Fibroblast of lung (primary cell): ENCODE data around the gene TMC1. TPM values are rescaled to one million over a fixed set of nuclear protein-coding genes. Genes with fewer than 3 reads are reported as not detected.

Source experiments
- DNase-seq, 2 donors: peaks; one replicate each; pipeline versions ENCODE4 v3.0.0 to v3.0.0-alpha.2; 2010; ENCODE audit warnings: low read depth in 2 of 2
- H2AFZ ChIP-seq: 2 replicates; pipeline ENCODE4 v1.5.1; 2012; ENCODE audit warnings: low read length, control low read depth, inconsistent platforms
- H3K27ac ChIP-seq: 2 replicates; pipeline ENCODE4 v1.5.1; 2011; ENCODE audit warnings: low read length, control low read depth; ENCODE audit not compliant: insufficient read depth
- H3K27me3 ChIP-seq: 2 replicates; pipeline ENCODE4 v1.5.1; 2011; ENCODE audit warnings: mild to moderate bottlenecking, low read length; ENCODE audit not compliant: control insufficient read depth, insufficient read depth
- H3K36me3 ChIP-seq: 2 replicates; pipeline ENCODE4 v1.5.1; 2011; ENCODE audit warnings: low read length; ENCODE audit not compliant: control insufficient read depth, insufficient read depth
- H3K4me1 ChIP-seq: 2 replicates; pipeline ENCODE4 v1.5.1; 2011; ENCODE audit warnings: low read length; ENCODE audit not compliant: control insufficient read depth, insufficient read depth; ENCODE audit errors: extremely low read depth
- H3K4me2 ChIP-seq: 2 replicates; pipeline ENCODE4 v1.5.1; 2011; ENCODE audit warnings: low read length, control low read depth; ENCODE audit not compliant: insufficient read depth; ENCODE audit errors: extremely low read depth
- H3K4me3 ChIP-seq, 4 experiments: fragments of 200-600 bp in 1 of 4; sonication (generic) in 1 of 4; replicated peaks in 1 of 4; 2 replicates each; pipeline ENCODE4 v1.5.1; 2011 to 2016; ENCODE audit warnings: low read length in 4 of 4, low read depth in 3 of 4, mild to moderate bottlenecking in 3 of 4, control low read depth in 2 of 4, inconsistent platforms in 1 of 4, mixed read lengths in 1 of 4; ENCODE audit not compliant: insufficient read depth in 1 of 4; ENCODE audit errors: control extremely low read depth in 1 of 4
- H3K79me2 ChIP-seq: 2 replicates; pipeline ENCODE4 v1.5.1; 2012; ENCODE audit warnings: mild to moderate bottlenecking, low read length, inconsistent platforms; ENCODE audit not compliant: control insufficient read depth, insufficient read depth
- H3K9ac ChIP-seq: 2 replicates; pipeline ENCODE4 v1.5.1; 2011; ENCODE audit warnings: mild to moderate bottlenecking, low read length, control low read depth; ENCODE audit not compliant: insufficient read depth
- H3K9me3 ChIP-seq: 2 replicates; pipeline ENCODE4 v1.5.1; 2012; ENCODE audit warnings: low read depth, low read length; ENCODE audit not compliant: control insufficient read depth, insufficient read depth
- H4K20me1 ChIP-seq: 2 replicates; pipeline ENCODE4 v1.5.1; 2011; ENCODE audit warnings: low read length; ENCODE audit not compliant: control insufficient read depth, insufficient read depth; ENCODE audit errors: extremely low read depth
- EZH2 ChIP-seq: IDR thresholded peaks from 2 replicates; pipeline ENCODE4 v1.5.1; 2012; ENCODE audit warnings: low read length, control low read depth, mild to moderate bottlenecking; ENCODE audit errors: missing control alignments
- polyA plus RNA-seq, 2 donors: library from polyadenylated mRNA; depleted of rRNA in 1 of 2; stranded (reverse) in 1 of 2; unstranded in 1 of 2; fragments of >200 nt; gene quantifications; 2 replicates each; pipeline ENCODE4 v1.2.1, GENCODE V29; 2011 to 2012; ENCODE audit warnings: missing spikeins in 1 of 2
- total RNA-seq: library from RNA; depleted of rRNA; stranded (reverse); fragments of >200 nt; gene quantifications from 2 replicates; pipeline ENCODE4 v1.2.1, GENCODE V29; 2014
- TF ChIP-seq, protein P1 (sequence below), 2 donors: IDR thresholded peaks in 1 of 2; conservative IDR thresholded peaks in 1 of 2; 1 replicate in 1 of 2; 2 replicates in 1 of 2; pipeline ENCODE4 v1.5.1; 2011 to 2012; ENCODE audit warnings: low read length in 2 of 2, control low read depth in 1 of 2, inconsistent platforms in 1 of 2, low read depth in 1 of 2, mild to moderate bottlenecking in 1 of 2

The TMC1 gene
- total and polyA plus RNA-seq, 2 donors (not counting 1 experiment from before 2014, with no cell fraction given) = 0.27 to 0.33 TPM

DNA sequence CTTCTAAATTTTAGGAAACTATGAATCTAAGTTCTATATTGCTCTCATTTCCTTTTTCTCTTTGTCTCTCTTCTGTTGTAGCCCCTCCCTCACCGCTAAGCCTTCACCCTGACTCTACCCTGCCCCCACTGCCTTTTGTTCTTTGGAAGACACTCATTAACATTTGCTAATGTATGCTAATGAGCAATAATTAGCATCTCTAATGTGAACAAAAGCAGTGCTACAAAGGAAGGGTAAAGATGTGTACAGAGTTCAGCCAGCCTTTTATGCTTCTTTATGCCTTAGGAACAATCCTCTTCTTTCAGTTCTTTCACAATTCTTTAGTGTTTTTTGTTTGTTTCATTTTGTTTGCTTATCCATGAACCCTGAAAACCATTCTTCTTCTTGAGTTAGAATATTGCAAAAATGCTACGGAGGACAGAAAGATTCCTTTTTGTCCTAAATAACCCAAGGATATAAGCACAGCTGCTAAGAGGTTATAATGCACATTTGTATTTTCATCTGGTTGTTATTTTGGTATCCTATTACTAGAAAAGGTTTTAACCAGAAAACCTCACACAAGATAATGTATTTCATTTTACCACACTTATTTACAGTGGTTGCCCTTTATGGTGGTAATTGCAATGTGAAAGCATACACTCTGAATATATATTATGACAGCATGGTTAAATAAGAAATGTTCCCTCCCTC lies 159.3 kb downstream of the TMC1 start:
- no peaks in the 10 kb centered on the region for H3K9me3 ChIP-seq
- H3K27me3 ChIP-seq = no peaks in the 10 kb centered on the region
- no peaks in the 10 kb centered on the region for H4K20me1 ChIP-seq
- H3K4me3 ChIP-seq = no peak overlapping the region
- H2AFZ ChIP-seq = no peak overlapping the region
- no peak overlapping the region for H3K4me2 ChIP-seq
- no peaks in the 10 kb centered on the region for H3K79me2 ChIP-seq
- H3K9ac ChIP-seq = no peak overlapping the region
- H3K27ac ChIP-seq = no peak overlapping the region
- H3K4me1 ChIP-seq = no peaks in the 10 kb centered on the region
- no peak for DNase-seq
- no peak for TF ChIP-seq EZH2
- TF ChIP-seq, protein P1, sequence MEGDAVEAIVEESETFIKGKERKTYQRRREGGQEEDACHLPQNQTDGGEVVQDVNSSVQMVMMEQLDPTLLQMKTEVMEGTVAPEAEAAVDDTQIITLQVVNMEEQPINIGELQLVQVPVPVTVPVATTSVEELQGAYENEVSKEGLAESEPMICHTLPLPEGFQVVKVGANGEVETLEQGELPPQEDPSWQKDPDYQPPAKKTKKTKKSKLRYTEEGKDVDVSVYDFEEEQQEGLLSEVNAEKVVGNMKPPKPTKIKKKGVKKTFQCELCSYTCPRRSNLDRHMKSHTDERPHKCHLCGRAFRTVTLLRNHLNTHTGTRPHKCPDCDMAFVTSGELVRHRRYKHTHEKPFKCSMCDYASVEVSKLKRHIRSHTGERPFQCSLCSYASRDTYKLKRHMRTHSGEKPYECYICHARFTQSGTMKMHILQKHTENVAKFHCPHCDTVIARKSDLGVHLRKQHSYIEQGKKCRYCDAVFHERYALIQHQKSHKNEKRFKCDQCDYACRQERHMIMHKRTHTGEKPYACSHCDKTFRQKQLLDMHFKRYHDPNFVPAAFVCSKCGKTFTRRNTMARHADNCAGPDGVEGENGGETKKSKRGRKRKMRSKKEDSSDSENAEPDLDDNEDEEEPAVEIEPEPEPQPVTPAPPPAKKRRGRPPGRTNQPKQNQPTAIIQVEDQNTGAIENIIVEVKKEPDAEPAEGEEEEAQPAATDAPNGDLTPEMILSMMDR (conservative IDR thresholded peaks at IDR 0.05 in 1 of 2, IDR thresholded peaks at IDR 0.05 in 1 of 2; ENCODE audit: low read depth in 1 of 2, low read length in 2 of 2) = no peak
- no peaks in the 10 kb centered on the region for H3K36me3 ChIP-seq

DNA sequence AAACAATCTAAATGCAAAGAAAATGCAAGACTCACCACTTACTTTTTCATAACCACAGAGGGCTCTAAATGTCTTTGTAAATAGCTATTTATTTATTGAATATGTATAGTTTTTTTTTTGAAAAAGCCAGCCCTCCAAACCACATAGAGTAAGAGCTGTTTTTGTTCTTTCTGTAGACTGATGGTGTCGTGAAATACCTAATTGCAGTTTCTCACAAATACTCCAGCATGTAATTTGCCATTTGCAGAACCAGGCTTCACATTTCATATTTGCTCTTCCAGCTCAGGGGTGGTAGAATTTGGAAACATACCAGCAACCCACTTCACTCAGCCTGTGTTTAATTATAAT lies 159.8 kb downstream of the TMC1 start:
- H2AFZ ChIP-seq = no peak overlapping the region
- TF ChIP-seq, protein P1 (conservative IDR thresholded peaks at IDR 0.05 in 1 of 2, IDR thresholded peaks at IDR 0.05 in 1 of 2; ENCODE audit: low read depth in 1 of 2, low read length in 2 of 2) = no peak
- TF ChIP-seq EZH2 = no peak
- no peak overlapping the region for H3K4me3 ChIP-seq
- H3K79me2 ChIP-seq = no peaks in the 10 kb centered on the region
- no peak overlapping the region for H3K9ac ChIP-seq
- H3K27ac ChIP-seq = no peak overlapping the region
- no peak for DNase-seq
- no peak overlapping the region for H3K4me2 ChIP-seq
- H4K20me1 ChIP-seq = no peaks in the 10 kb centered on the region
- H3K9me3 ChIP-seq = no peaks in the 10 kb centered on the region
- no peaks in the 10 kb centered on the region for H3K36me3 ChIP-seq
- H3K4me1 ChIP-seq = no peaks in the 10 kb centered on the region
- no peaks in the 10 kb centered on the region for H3K27me3 ChIP-seq

DNA sequence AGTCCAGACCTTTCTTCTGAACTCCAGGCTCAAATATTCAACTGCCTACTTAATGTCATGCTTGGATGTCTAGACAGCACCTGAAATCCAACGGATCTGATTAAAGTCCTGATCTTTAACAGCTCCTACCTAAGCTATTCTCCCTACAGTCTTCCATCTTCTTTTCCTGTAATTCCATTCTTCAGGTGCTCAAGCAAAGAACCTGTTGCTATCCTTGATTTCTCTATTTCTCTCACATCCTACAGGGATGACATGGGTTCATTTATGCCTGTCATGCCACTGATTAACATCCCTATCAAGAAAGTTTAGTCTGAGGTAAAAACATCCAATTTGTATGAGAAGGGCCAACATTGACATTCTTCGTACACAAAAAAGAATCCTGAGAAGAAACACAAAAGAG lies 163.2 kb downstream of the TMC1 start:
- Histone ChIP-seq H3K4me2 (no peak overlapping the region), H3K79me2 (no peaks in the 10 kb centered on the region), H4K20me1 (no peaks in the 10 kb centered on the region), H2AFZ (no peak overlapping the region), H3K9ac (no peak overlapping the region), H3K27me3 (no peaks in the 10 kb centered on the region), H3K27ac (no peak overlapping the region), H3K36me3 (no peaks in the 10 kb centered on the region), H3K9me3 (no peaks in the 10 kb centered on the region), H3K4me1 (no peaks in the 10 kb centered on the region), H3K4me3 (no peak overlapping the region)
- DNase-seq = no peak
- TF ChIP-seq EZH2 = no peak
- TF ChIP-seq, protein P1 (conservative IDR thresholded peaks at IDR 0.05 in 1 of 2, IDR thresholded peaks at IDR 0.05 in 1 of 2; ENCODE audit: low read depth in 1 of 2, low read length in 2 of 2) = no peak
